Adipose tissue (tissue), 3 donors: ENCODE data around the gene PLEKHM2. TPM values are rescaled to one million over a fixed set of nuclear protein-coding genes. Genes with fewer than 3 reads are reported as not detected.

Source experiments
- H3K27ac ChIP-seq: one replicate; pipeline ENCODE4 v1.5.1; 2013; ENCODE audit warnings: low read depth, low read length
- WGBS, 3 donors: extraction: QIAGEN DNeasy Blood & Tissue Kit; methylation state at CpG; one replicate each; pipeline ENCODE4 v1.1.7; 2013; 5-methylcytosine and 5-hydroxymethylcytosine counted together
- polyA plus RNA-seq, 3 donors: library from polyadenylated mRNA; stranded (reverse); fragments of 200-250 nt; gene quantifications; one replicate each; pipeline ENCODE4 v1.2.3, GENCODE V29; 2013
- donor health status: healthy with polysubstance abuse.
- donor health status: Bipolar disorder and iron deficiency.
- donor health status: healthy.

The PLEKHM2 gene
- polyA plus RNA-seq, 3 donors: 23.4 to 55.2 (median 41.1) TPM

- 85 to 89% (median 86%) methylated on average over 5 of the region's 5 CpGs for WGBS, 3 donors
- H3K27ac ChIP-seq: no peak overlapping the region
Observed at GRCh38 chr1:15748264-15748663, 64.1 kb downstream of the PLEKHM2 start.

DNA sequence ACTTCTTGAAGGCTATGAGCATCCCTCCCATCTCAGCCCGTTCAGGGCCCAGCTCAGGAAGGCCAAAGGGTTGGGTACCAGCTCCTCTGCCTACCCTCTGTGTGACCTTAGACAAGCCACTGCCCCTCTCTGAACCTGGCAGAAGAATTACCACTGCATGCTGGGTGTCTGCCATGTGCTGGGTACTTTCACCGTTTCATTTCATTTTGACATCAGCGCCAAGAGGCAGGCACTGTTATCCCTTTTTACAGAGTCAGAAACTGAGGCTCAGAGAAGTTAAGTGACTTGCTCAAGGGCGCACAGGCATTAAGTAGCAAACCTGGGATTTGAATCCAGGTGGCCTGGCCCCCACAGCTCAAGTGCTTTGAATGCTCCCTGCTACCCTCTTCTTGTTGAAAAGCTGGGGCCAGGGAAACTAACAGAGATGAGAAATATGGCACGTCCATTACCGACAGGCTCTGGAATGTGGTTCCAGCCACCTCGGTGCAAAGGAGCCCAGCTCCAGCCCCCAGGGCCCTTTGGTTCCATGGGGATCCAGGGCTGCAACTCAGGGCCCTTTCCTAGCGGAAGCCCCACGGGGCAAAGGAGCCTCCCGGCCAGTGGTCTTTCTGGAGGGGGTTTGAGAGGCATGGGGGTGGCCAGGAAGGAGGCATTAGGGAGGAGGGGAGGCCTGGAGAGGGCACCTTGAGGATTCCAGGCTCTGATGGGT lies 64.7 kb downstream of the PLEKHM2 start:
- H3K27ac ChIP-seq: no peak overlapping the region
- WGBS, 3 donors: 88 to 94% (median 89%) methylated on average over 10 of the region's 10 CpGs

GRCh38 chr1:15749399-15750291 lies 65.5 kb downstream of the PLEKHM2 start:
- H3K27ac ChIP-seq: no peak overlapping the region
- WGBS, 3 donors: 59 to 70% (median 69%) methylated on average over 19 of the region's 19 CpGs

DNA sequence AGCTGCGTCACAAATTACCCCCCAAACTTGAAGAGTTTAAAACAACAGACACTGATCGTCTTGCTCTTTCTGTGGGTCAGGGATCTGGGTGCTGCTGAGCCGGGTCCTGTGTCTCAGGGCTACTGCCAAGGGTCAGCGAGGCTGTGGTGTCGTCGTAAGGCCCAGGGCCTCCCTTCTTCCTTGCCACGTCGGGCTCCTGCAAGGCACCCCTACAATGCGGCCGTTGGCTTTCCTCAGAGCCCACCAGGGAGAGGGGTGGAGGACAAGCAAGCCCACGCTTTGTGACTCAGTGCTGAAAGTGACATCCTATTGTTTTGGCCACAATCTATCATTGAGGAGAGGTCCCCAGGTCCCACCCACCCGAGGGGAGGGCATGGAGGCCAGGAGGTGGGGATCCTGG lies 66.8 kb downstream of the PLEKHM2 start:
- WGBS, 3 donors: 85 to 90% (median 88%) methylated on average over 9 to 12 of the region's 12 CpGs
- no peak overlapping the region for H3K27ac ChIP-seq

- no peak overlapping the region for H3K27ac ChIP-seq
- 86 to 92% (median 87%) methylated on average over 10 of the region's 10 CpGs for WGBS, 3 donors
Observed at GRCh38 chr1:15751717-15752116, 67.6 kb downstream of the PLEKHM2 start.

GRCh38 chr1:15753776-15754175 lies 69.7 kb downstream of the PLEKHM2 start:
- H3K27ac ChIP-seq: no peak overlapping the region
- whole genome bisulfite sequencing, 3 donors: 70 to 85% (median 83%) methylated on average over 10 of the region's 10 CpGs

DNA sequence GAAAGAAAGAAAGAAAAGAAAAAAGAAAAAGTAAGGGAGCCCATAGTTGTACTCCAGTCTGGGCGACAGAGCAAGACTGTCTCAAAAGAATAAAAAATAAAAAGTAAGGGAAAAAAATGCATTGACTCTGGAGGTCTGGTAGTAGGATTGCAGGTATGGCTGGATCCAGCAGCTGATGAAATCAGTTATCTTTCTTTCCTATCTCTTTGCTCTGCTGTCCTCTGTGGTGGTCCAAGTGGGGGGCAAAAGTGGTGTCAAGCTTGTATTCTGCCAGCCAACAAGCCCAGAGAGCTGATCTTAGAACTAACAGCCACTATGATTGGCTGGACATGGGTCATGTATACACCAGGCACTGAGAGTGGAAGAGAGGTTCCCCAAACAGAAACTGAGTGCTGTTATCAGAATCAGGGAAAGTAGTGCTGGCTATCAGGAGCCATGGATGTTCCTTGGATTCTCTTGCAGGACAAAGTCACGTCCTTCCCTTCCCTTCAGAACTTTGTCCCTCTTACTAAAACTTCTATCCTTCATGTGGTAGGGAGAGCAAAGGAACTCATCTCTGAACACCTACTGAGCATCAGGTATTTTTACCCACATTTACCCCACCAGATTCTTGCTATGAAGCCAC lies 71.0 kb downstream of the PLEKHM2 start:
- H3K27ac ChIP-seq: no peak overlapping the region
- 85 to 94% (median 93%) methylated on average over 2 of the region's 2 CpGs for WGBS, 3 donors

- WGBS, 3 donors: 78 to 86% (median 82%) methylated on average over 4 of the region's 4 CpGs
Observed at GRCh38 chr1:15755646-15756040, 71.5 kb downstream of the PLEKHM2 start.

DNA sequence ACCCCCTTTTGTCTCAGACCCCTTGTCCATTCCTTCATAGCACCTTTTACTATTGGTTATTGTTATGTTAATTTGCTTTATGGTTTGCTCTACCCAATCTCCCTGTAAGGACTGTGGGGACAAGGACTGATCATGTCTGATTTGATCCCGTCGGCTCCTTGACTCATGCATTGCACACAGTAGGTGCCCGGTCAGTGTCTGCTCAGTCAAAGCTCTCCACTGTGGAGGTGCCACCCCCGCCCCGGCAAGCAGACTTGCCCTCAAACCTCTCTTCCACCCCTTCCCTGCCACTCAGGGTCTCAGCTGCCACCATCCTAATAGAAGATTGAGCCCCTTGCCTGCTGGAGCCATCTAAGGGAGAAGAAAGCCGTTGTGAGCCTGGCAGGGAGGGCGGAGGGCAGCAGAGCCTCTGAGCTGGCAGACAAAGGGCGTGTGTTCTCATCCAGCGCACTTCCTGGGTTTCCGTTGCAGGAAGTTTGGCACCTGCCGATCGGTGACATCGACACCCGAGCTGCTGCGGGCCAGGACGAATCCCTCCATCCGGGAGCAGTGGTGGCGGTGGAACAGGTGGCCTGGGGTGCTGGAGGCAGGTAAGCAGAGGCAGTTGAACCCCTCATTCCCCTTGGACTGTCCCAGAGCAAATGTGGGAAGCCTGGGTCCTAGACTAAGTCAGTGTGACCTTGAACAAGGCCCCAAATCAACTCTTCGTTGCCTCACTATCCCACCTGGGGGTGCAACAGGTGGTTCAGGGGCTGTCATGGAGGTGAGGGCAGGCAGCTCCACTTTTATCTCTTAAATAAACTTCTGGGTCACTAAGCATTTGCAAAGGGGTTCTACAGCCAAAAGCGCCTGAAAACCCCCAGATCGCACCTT lies 72.3 kb downstream of the PLEKHM2 start:
- WGBS, 3 donors: 47 to 53% (median 50%) methylated on average over 21 of the region's 21 CpGs
- H3K27ac ChIP-seq: no peak overlapping the region

More at GRCh38 chr1:15755646-15756040, 71.5 kb downstream of the PLEKHM2 start:
- no peak overlapping the region for H3K27ac ChIP-seq

GRCh38 chr1:15757016-15757543 lies 73.0 kb downstream of the PLEKHM2 start:
- H3K27ac ChIP-seq: no peak overlapping the region
- 69 to 72% (median 70%) methylated on average over 9 of the region's 9 CpGs for WGBS, 3 donors

DNA sequence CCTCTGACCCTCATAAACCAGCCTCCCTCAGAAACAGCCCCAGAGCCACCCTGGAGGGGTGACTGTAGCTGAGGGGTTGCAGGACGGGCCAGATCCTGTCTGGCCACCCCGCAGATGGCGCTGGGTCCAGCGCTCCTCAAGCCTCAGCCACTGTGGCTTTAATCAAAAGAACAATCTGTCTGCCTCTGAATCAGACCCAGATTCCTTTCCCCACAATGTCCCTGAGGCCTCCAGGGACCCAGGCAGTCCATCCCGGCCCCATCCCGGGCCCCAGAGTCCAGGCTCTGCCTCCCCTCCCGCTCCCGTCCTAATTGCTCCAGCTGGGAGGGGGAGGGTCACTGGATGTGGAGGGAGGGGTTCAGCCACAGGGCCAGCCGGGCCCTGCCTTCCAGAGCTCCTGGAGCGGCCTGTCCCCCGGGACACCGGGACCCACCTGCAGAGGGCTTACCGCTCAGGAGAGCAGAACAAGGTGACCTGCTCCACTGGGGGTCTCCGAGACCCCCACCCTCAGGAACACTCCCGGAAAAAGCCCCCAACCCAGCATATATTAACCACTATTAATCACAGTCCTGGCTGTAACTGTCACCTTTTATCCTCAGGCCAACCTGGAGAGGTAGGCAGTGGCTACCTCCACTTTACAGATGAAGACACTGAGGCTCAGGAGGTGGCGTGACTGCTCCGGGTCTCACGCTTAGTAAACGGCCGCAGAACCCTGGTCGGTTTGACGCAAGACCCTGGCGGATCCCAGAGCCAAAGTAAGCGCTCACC lies 73.6 kb downstream of the PLEKHM2 start:
- H3K27ac ChIP-seq: no peak overlapping the region
- 15 to 18% (median 17%) methylated on average over 24 of the region's 24 CpGs for WGBS, 3 donors

- 0 to 12% (median 2%) methylated on average over 19 to 56 of the region's 58 CpGs for whole genome bisulfite sequencing, 3 donors
- H3K27ac ChIP-seq: peak within 1 kb of the TSS; percentile 5
Observed at GRCh38 chr1:15758343-15758931, 74.3 kb downstream of the PLEKHM2 start, which contains the start of gene FBLIM1. FBLIM1 (plus strand) TSS chr1:15758795; CDS start chr1:15764984, 6,189 bp downstream.

DNA sequence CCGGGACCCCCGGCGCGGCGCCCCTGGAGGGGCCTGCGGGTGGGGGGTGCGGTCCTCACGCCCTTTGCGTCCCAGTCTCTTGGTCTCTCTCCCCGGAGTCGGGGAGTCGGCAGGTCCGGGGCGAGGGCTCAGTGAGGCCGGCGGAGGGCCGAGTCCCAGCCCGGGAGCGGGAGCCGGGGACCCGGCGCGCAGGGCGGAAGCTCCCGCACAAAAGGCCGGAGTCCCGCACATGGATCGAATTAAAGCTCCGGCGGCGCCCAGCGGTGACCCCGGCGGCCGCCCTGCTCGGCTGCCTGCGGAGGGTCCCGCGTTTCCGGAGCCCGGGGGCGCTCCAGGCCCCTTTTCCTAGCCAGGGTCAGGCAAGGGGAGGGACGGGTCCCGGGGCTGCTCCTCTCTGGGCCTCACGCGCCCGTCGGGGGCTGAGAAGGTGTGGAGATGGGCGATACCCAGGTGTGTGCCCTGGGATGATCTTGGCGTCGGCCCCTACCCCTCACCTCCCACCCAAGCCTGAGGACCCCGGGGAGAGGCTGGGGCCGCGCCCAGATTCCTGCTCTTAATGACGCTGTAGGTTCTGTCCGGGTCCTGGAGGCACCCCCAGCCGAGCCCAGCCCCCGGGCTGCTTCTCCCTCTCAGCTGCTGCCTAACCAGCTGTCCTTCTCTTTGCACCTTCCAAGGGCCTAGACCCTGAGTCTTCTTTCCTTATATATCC lies 75.0 kb downstream of the PLEKHM2 start:
- 3 to 7% (median 4%) methylated on average over 37 to 57 of the region's 58 CpGs for WGBS, 3 donors
- H3K27ac ChIP-seq: no peak overlapping the region

GRCh38 chr1:15760520-15761211 lies 76.5 kb downstream of the PLEKHM2 start:
- WGBS, 3 donors: 29 to 59% (median 38%) methylated on average over 12 of the region's 12 CpGs

GRCh38 chr1:15761366-15762128 lies 77.4 kb downstream of the PLEKHM2 start:
- H3K27ac ChIP-seq: no peak overlapping the region
- 52 to 67% (median 54%) methylated on average over 8 of the region's 8 CpGs for WGBS, 3 donors

More at GRCh38 chr1:15760520-15761211, 76.5 kb downstream of the PLEKHM2 start:
- H3K27ac ChIP-seq: no peak overlapping the region
